PC-9 (cell line): ENCODE measurements around the gene HSPA12A. TPM values are rescaled to one million over a fixed set of nuclear protein-coding genes. Genes with fewer than 3 reads are reported as not detected.
"Not testable (repeated sequence)": the region's sequence is repeated elsewhere in the genome, so short reads cannot be mapped to it uniquely, and the experiment has no call there.

Source experiments
- BruUV-seq: library from RNA; stranded (reverse); fragments of 400-500 nt; replicated peaks from 2 replicates; lab custom pipeline; 2021; lab: Mats Ljungman, UMichigan
- CTCF ChIA-PET: fragments of 300-600 bp; sonication (Branson Sonifier 250); formaldehyde crosslinking; loops from one replicate; lab custom pipeline; 2022; ENCODE audit warnings: antibody characterized with exemption; lab: Charles Lee
- POLR2A ChIA-PET: fragments of 300-600 bp; sonication (Branson Sonifier 250); formaldehyde crosslinking; loops from one replicate; lab custom pipeline; 2022; ENCODE audit warnings: antibody characterized with exemption; ENCODE audit not compliant: unreplicated experiment; lab: Charles Lee
- DNase-seq, 2 experiments: peaks; one replicate each; pipeline versions ENCODE4 v3.0.0 to v3.0.0-alpha.2; 2015 to 2022; ENCODE audit warnings: mixed read lengths in 1 of 2
- H2AFZ ChIP-seq: fragments of 200-600 bp; sonication (generic); 2 replicates; pipeline ENCODE4 v1.8.1; 2017; ENCODE audit warnings: antibody characterized with exemption
- H3F3A ChIP-seq: fragments of 200-600 bp; sonication (generic); 2 replicates; pipeline ENCODE4 v1.8.1; 2017; ENCODE audit warnings: antibody characterized with exemption, mild to moderate bottlenecking, low read depth; ENCODE audit not compliant: insufficient read depth
- H3K27ac ChIP-seq: fragments of 200-600 bp; sonication (generic); 2 replicates; pipeline ENCODE4 v1.6.1; 2016; ENCODE audit warnings: mixed run types
- H3K27me3 ChIP-seq: fragments of 200-600 bp; sonication (generic); 2 replicates; pipeline ENCODE4 v1.6.1; 2016; ENCODE audit warnings: low read depth, mixed run types; ENCODE audit not compliant: insufficient read depth
- H3K36me3 ChIP-seq: fragments of 200-600 bp; sonication (generic); 2 replicates; pipeline ENCODE4 v1.6.1; 2016; ENCODE audit warnings: low read depth, mixed run types
- H3K4me1 ChIP-seq: fragments of 200-600 bp; sonication (generic); replicated peaks from 2 replicates; pipeline ENCODE4 v1.6.1; 2016; ENCODE audit warnings: mixed run types; ENCODE audit not compliant: insufficient read depth
- H3K4me2 ChIP-seq: fragments of 200-600 bp; sonication (generic); 2 replicates; pipeline ENCODE4 v1.6.1; 2017; ENCODE audit warnings: mixed run types
- H3K4me3 ChIP-seq: fragments of 200-600 bp; sonication (generic); 2 replicates; pipeline ENCODE4 v1.6.1; 2016; ENCODE audit warnings: mixed run types
- H3K79me2 ChIP-seq: fragments of 200-600 bp; sonication (generic); 2 replicates; pipeline ENCODE4 v1.6.1; 2017; ENCODE audit warnings: low read depth, mixed run types
- H3K9me2 ChIP-seq: fragments of 200-600 bp; sonication (generic); 2 replicates; pipeline ENCODE4 v1.8.1; 2017; ENCODE audit warnings: mild to moderate bottlenecking; ENCODE audit not compliant: insufficient read depth
- H3K9me3 ChIP-seq: fragments of 200-600 bp; sonication (generic); 2 replicates; pipeline ENCODE4 v1.8.1; 2016; ENCODE audit warnings: low read depth; ENCODE audit not compliant: insufficient read depth
- H4K20me1 ChIP-seq: fragments of 200-600 bp; sonication (generic); 2 replicates; pipeline ENCODE4 v1.8.1; 2017; ENCODE audit not compliant: insufficient read depth
- EZH2 ChIP-seq: fragments of 200-600 bp; sonication (generic); IDR thresholded peaks from 2 replicates; pipeline ENCODE4 v1.8.0; 2017; ENCODE audit warnings: antibody characterized with exemption, low read depth
- intact Hi-C: fragments of 100-400 bp; cut with micrococcal nuclease; formaldehyde crosslinking; loops from one replicate; pipeline ENCODE4 v1.10.0; 2022; ENCODE audit not compliant: unreplicated experiment
- total RNA-seq: library from RNA; stranded (reverse); gene quantifications from 2 replicates; pipeline ENCODE4 v1.2.3, GENCODE V29; 2021
- TF ChIP-seq, protein P1 (sequence below): fragments of 200-600 bp; sonication (generic); conservative IDR thresholded peaks from 2 replicates; pipeline ENCODE4 v1.6.1; 2017; ENCODE audit warnings: mixed run types, antibody characterized with exemption, mild to moderate bottlenecking, moderate library complexity

HSPA12A gene
- total RNA-seq, 1 experiment from 2014 or later: 12.1 TPM

DNA sequence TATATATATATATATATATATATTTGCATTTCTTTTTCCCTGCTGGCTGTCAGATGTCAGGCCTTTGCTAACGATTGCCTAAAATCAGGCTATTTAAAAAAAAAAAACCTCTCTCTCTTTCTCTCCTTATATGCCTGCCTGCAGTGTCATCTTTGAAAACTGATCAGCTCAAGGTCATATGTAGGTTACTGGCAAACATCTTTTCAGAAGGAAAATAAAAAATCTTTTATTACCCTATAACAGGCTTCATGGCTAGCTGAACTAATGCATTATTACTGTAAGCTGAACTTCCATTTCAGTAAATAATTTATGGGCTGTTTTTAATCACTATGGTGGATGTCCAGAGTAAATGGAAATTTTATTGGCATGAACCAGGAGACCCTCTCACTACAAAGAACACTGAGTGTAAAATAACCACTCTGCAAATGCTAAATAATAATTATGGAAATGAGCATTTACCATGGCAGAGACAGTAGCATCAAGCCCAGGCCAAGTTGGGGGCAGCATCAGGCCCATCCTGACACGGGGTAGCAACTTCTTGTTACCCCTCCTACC lies 29.3 kb downstream of the HSPA12A start:
- H3K27ac ChIP-seq: no peak overlapping the region
- H3K4me2 ChIP-seq: no peak overlapping the region
- no peaks in the 10 kb centered on the region for H3K79me2 ChIP-seq
- ChIA-PET POLR2A (no interaction called here), CTCF (no interaction called here)
- no peak for TF ChIP-seq EZH2
- TF ChIP-seq, protein P1, sequence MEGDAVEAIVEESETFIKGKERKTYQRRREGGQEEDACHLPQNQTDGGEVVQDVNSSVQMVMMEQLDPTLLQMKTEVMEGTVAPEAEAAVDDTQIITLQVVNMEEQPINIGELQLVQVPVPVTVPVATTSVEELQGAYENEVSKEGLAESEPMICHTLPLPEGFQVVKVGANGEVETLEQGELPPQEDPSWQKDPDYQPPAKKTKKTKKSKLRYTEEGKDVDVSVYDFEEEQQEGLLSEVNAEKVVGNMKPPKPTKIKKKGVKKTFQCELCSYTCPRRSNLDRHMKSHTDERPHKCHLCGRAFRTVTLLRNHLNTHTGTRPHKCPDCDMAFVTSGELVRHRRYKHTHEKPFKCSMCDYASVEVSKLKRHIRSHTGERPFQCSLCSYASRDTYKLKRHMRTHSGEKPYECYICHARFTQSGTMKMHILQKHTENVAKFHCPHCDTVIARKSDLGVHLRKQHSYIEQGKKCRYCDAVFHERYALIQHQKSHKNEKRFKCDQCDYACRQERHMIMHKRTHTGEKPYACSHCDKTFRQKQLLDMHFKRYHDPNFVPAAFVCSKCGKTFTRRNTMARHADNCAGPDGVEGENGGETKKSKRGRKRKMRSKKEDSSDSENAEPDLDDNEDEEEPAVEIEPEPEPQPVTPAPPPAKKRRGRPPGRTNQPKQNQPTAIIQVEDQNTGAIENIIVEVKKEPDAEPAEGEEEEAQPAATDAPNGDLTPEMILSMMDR: no peak
- no TSS peak for BruUV-seq
- H4K20me1 ChIP-seq: no peaks in the 10 kb centered on the region
- no peaks in the 10 kb centered on the region for H3K27me3 ChIP-seq
- H3K9me3 ChIP-seq: no peaks in the 10 kb centered on the region
- no peak overlapping the region for H2AFZ ChIP-seq
- H3K4me3 ChIP-seq: no peak overlapping the region
- no peak for DNase-seq
- intact Hi-C loops: no loop called here
- H3K36me3 ChIP-seq: no peaks in the 10 kb centered on the region
- no peaks in the 10 kb centered on the region for H3F3A ChIP-seq
- no peaks in the 10 kb centered on the region for H3K9me2 ChIP-seq
- H3K4me1 ChIP-seq: no peaks in the 10 kb centered on the region

DNA sequence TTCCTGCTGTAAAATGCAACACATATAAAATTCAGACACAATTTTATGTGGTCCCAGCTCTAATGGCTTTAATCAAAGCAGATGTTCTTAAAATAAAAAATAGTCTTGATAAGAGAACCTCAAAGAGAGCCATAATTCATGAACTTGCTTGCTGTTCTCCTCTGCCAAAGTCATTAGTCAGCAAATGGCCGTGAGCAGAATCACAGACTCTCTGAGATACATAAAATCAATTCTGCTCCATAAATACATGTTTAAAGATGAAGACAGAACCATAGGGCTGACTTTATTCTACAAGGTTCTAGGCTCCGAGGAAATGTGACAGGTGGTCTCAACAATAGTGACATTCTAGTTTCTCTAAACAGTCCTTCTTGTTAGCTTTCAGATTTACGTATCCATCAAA lies 29.8 kb downstream of the HSPA12A start:
- no peak overlapping the region for H3K4me3 ChIP-seq
- H3K79me2 ChIP-seq: no peaks in the 10 kb centered on the region
- CTCF ChIA-PET: no interaction called here
- no peaks in the 10 kb centered on the region for H4K20me1 ChIP-seq
- H3K27me3 ChIP-seq: no peaks in the 10 kb centered on the region
- intact Hi-C loops: no loop called here
- H3K36me3 ChIP-seq: no peaks in the 10 kb centered on the region
- H3F3A ChIP-seq: no peaks in the 10 kb centered on the region
- no peaks in the 10 kb centered on the region for H3K4me1 ChIP-seq
- no peak overlapping the region for H3K27ac ChIP-seq
- POLR2A ChIA-PET: no interaction called here
- H2AFZ ChIP-seq: no peak overlapping the region
- no peak overlapping the region for H3K4me2 ChIP-seq
- TF ChIP-seq EZH2: no peak
- TF ChIP-seq, protein P1: no peak
- no peaks in the 10 kb centered on the region for H3K9me2 ChIP-seq
- no peaks in the 10 kb centered on the region for H3K9me3 ChIP-seq
- DNase-seq: no peak
- no TSS peak for BruUV-seq

DNA sequence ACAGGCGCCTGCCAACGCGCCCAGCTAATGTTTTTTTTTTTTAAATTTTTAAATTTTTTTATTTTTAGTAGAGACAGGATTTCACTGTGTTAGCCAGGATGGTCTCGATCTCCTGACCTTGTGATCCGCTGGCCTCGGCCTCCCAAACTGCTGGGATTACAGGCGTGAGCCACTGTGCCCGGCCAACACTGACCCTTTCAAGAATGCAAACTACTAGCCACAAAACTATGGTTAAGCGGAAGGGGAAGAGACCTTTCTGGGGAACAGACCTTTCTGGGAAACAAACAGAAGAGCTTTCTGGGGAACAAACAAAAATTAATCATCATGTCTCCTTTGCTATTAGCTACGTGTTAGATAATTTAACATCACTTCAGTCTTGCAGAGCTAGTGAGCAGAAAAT lies 30.6 kb downstream of the HSPA12A start:
- intact Hi-C loops, H3K4me2 ChIP-seq, H4K20me1 ChIP-seq, H2AFZ ChIP-seq, H3K9me3 ChIP-seq, H3F3A ChIP-seq, H3K27ac ChIP-seq, H3K9me2 ChIP-seq, H3K36me3 ChIP-seq, BruUV-seq, H3K79me2 ChIP-seq, DNase-seq, H3K4me1 ChIP-seq, CTCF ChIA-PET, H3K4me3 ChIP-seq, H3K27me3 ChIP-seq: not testable (repeated sequence)
- POLR2A ChIA-PET: interaction anchor here (0.6 kb wide), 1 partner anchor 1662 kb away, joined by 3 read pairs; no protein-coding TSS in a partner anchor

DNA sequence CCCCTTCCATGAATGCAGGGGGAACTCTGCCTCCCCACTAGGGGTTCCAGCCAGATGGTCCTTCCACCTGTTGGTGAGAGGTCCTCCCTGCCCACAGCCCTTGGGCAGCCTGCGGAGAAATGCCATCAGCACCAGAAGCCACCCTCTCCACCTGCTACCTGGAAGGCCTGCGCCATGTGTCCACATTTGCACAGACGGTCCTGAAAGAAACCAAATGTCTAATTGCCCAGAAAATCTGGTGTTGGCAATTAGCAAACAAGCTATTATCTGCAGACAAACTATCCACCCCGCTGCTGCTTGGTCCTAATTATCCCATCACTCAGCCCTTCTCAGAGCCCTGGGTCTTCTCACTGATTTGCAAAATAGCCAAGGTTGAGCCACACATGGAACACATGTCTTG lies 32.3 kb downstream of the HSPA12A start:
- H3K4me3 ChIP-seq: no peak overlapping the region
- no peaks in the 10 kb centered on the region for H4K20me1 ChIP-seq
- no peaks in the 10 kb centered on the region for H3K36me3 ChIP-seq
- H3K79me2 ChIP-seq: no peaks in the 10 kb centered on the region
- H3K9me3 ChIP-seq: no peaks in the 10 kb centered on the region
- no peak overlapping the region for H2AFZ ChIP-seq
- ChIA-PET POLR2A (no interaction called here), CTCF (no interaction called here)
- TF ChIP-seq EZH2: no peak
- TF ChIP-seq, protein P1: no peak
- no peaks in the 10 kb centered on the region for H3K4me1 ChIP-seq
- intact Hi-C loops: no loop called here
- no peaks in the 10 kb centered on the region for H3K27me3 ChIP-seq
- H3K9me2 ChIP-seq: no peaks in the 10 kb centered on the region
- BruUV-seq: no TSS peak
- no peaks in the 10 kb centered on the region for H3F3A ChIP-seq
- no peak overlapping the region for H3K4me2 ChIP-seq
- H3K27ac ChIP-seq: no peak overlapping the region
- no peak for DNase-seq
